Measurements from ENCODE around the gene PTPN18. TPM values are rescaled to one million over a fixed set of nuclear protein-coding genes. Genes with fewer than 3 reads are reported as not detected.

The PTPN18 gene
- total RNA-seq, 1 donor from 2014 or later = 44.7 TPM

DNA sequence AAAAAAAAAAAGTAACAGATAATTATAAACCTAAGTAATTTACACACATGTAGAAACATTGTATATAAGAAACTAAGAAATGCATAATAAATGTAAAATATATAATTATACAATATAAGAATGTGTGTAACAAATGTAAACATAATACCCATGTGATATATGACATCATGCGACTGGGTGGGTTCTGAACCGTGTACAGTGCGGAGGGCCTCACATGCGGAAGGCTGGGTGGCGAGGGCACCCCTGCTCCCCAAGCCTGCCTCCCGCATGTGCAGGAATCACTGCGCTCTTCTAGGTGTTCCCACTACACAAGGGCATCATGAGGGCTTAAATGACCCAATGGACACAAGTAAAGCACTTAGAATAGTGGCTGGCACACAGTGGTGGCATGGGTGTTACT, 2.0 kb downstream of the PTPN18 start:
- DNase-seq (ENCODE audit: low spot score) (peak; percentile 17), ATAC-seq (no peak)
- intact Hi-C loops (cut with DNase I) = no loop called here

DNA sequence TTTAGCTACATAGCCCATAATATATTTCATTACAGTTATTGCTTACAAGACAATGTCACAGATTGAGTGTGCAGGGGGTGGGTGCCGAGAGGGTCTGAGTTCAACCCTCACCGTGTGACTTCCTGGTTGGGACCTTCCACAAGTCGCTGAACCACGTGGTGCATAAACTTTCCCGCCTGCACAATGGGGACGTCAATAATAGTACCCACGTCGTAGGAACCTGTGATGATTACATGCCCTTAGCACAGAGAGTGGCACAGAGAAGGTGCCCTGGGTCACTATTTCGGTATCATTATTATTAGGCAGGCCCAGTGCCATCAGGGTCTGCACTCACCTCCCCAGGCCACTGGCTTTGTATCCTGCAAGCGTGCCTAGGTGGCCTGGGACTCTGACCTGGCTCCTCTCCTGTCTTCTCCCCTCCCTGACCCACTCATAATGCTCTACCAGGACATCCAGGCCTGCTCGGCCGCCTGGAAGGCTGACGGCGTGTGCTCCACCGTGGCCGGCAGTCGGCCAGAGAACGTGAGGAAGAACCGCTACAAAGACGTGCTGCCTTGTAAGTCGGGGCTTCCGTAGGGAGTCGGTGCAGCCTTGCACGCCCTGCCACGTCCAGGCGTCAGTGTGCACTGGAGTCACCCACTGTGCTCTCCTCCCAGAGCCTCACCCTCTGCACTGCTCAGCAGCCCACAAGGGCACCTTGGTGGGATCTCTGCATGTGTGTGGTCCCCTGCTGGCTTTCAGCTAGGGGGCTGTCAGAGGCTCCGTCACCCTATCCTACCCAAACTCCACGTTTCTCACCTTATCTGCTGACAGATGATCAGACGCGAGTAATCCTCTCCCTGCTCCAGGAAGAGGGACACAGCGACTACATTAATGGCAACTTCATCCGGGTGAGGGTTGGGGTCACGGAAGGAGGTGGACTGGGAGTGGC, 2.8 kb downstream of the PTPN18 start:
- DNase-seq (ENCODE audit: low spot score) (peak; percentile 41), ATAC-seq (no peak)
- intact Hi-C loops (cut with DNase I) = no loop called here

DNA sequence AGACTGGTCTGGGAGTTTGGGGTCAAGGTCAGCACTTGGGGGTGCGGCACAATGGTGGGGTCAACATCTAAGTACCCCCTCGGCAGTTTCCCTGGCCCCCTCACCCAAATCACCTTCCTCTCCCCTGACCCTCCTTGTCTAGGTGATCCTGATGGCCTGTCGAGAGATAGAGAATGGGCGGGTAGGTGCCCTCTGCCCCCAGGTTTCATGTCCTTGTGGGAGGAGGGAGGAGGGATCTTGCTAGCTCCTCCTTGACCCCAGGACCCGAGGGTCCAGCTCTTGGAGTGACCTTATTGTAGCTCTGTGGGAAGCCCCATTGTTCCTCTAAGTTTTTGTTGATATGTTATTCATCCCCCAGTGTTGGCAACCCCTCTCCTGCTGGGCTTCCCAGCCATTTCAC, 3.6 kb downstream of the PTPN18 start:
- intact Hi-C loops (cut with DNase I) = no loop called here
- no peak for ATAC-seq
- DNase-seq (ENCODE audit: low spot score) = no peak

DNA sequence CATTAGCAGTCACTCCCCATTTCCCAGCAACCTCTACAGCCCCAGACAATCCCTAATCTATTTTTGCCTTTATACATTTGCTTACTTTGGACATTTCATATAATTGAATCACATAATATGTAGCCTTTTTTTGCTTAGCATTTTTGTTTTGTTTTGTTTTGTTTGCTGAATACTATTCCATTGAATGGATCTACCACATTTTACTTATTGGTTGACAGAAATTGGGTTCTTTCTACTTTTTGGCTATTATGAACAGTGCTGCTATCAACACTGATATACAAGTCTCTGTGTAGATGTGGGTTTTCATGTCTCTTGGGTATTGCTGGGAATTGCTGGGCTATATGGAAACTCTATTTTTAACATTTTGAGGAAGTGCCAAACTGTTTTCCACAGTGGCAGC, 7.6 kb downstream of the PTPN18 start:
- ATAC-seq = no peak
- intact Hi-C loops (cut with DNase I) = no loop called here
- no peak for DNase-seq (ENCODE audit: low spot score)

DNA sequence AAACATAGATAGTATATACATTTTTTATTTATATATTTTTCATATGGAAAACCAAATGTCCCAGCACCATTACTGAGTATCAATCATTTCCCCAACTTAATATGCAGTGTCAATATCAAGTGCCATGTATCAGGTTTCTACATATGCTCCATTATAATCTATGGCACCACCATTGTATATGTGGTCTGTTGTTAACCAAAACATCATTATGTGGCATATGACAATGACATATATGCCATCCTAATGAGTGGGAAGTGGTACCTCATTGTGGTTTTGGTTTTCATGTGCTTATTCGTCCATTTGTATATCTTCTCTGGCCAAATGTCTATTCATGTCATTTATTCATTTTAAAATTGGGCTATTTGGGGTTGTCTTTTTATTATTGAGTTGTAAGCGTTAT, 9.2 kb downstream of the PTPN18 start:
- ATAC-seq (no peak), DNase-seq (ENCODE audit: low spot score) (no peak)
- intact Hi-C loops (cut with DNase I) = no loop called here

DNA sequence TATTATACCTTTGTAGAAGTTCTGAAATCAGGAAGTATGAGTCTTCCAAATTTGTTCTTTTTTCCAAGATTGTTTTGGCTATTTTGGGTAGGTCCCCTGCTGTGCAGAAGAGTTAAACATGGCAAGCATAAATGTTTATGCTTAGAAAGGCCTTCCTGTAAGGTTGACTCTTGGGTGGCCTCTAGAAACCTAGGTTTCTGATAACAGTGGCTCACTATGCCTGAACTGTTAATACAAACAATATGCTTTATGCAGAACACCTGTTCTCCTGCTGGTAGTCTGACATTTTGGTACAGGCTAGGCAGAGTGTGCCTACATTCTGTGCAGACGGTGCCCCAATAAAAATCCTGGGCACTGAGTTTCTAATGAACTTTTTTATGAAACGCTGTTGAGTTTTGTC, 10.1 kb downstream of the PTPN18 start:
- DNase-seq (ENCODE audit: low spot score) (no peak), ATAC-seq (no peak)
- intact Hi-C loops (cut with DNase I) = no loop called here

DNA sequence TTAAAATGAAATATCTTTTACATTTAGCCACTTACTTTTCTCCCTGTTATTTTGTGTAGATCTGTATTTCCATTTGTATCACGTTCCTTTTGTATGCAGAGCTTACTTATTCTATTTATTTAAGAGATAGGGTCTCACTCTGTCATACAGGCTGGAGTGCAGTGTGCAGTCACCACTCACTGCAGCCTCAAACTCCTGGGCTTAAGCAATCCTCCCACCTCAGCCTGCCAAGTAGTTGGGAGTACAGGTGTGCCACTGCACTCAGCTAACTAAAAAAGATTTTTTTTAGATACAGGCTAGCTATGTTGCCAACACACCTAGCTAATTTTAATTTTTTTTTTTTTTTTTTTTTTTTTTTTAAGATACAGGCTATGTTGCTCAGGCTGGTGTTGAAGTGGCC, 10.9 kb downstream of the PTPN18 start:
- ATAC-seq (no peak), DNase-seq (ENCODE audit: low spot score) (no peak)
- intact Hi-C loops (cut with DNase I) = no loop called here

DNA sequence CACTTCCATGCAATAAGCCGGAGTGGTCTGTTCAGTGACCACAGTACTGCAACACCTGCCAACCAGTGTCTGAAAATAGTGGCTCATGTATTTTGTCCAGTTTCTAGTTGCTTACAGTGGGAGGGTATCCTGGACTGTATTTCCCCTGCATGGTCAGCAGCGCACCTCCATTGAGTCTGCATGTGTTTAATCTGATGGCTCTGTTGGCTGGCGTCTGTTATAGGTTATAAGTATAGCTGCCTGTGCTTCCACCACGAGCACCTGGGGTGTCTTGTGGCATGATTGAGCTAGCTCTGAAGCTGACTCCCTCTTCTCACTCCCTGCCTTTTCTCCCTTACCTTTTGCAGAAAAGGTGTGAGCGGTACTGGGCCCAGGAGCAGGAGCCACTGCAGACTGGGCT, 12.9 kb downstream of the PTPN18 start:
- intact Hi-C loops (cut with DNase I) = no loop called here
- ATAC-seq (no peak), DNase-seq (ENCODE audit: low spot score) (peak; percentile 25)

DNA sequence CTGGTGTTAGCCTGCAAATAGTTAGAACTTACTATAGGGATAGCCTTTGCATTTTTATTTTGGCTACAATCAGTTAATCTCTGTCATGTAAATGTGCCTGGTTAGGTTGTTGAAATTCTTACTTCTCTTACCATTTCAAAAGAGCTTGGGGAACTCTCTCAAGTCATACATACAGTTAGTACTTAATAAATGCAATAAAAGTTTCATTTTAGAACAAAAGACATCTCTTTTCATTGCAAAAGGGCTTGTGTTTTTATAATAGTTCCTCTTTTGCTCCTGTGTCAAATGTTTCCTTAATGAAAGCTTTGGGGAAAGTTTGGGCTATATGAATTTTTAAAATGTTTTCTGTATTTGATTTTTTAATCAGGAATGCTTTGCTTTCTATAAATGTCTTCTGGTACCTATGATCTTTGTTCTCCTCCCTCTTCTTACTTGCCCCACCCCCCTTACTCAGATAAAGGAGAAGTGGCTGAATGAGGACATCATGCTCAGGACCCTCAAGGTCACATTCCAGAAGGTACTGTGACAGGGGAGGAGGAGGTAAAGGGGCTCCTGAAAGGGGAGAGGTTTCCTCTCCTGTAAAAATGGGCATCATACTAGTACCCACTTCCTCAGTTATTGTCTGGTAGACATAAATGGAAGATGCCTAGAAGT, 13.6 kb downstream of the PTPN18 start:
- ATAC-seq (no peak), DNase-seq (ENCODE audit: low spot score) (peak; percentile 0)
- intact Hi-C loops (cut with DNase I) = no loop called here

DNA sequence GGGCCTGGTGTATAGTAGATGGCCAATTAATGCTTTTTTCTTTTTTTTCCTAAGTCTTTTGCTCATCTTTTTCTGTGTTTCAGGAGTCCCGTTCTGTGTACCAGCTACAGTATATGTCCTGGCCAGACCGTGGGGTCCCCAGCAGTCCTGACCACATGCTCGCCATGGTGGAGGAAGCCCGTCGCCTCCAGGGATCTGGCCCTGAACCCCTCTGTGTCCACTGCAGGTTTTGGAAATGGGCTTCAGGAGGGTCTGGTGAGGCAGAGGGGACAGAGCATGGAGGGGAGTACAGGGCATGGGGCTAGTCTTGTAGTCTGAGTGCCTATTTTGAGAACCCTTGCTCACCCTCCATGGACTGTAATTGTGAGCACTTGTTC, 14.1 kb downstream of the PTPN18 start:
- DNase-seq (ENCODE audit: low spot score) (peak; percentile 34), ATAC-seq (no peak)
- intact Hi-C loops (cut with DNase I) = no loop called here

DNA sequence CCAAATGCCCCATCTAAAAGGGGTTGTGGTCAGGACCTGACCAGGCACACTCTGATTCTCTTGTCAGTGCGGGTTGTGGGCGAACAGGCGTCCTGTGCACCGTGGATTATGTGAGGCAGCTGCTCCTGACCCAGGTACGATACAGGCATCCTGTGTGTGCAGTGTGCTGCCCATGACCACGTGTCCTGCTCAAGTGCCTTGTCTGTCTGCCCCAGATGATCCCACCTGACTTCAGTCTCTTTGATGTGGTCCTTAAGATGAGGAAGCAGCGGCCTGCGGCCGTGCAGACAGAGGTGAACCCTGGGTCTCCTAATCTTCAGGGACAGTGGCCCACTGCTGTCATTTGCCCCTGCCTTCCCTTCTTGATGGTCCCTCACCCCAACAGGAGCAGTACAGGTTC, 14.6 kb downstream of the PTPN18 start:
- ATAC-seq (no peak), DNase-seq (ENCODE audit: low spot score) (peak; percentile 54)
- intact Hi-C loops (cut with DNase I) = no loop called here

DNA sequence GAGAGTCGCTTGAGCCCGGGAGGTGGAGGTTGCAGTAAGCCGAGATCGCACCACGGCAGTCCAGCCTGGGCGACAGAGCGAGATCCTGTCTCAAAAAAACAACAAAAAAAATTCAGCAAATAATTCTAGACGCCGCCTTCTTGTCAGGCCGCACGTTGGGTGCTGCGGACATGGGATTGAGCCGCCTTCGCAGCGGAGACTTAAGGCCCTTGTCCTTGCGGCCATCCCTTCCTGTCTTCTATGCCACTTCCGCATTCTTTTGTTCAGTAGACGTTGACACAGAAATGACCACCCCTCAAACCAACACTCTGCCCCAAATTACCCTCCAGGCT, 15.8 kb downstream of the PTPN18 start:
- intact Hi-C loops (cut with DNase I) = no loop called here
- DNase-seq (ENCODE audit: low spot score) (peak; percentile 68), ATAC-seq (peak; percentile 50)

DNA sequence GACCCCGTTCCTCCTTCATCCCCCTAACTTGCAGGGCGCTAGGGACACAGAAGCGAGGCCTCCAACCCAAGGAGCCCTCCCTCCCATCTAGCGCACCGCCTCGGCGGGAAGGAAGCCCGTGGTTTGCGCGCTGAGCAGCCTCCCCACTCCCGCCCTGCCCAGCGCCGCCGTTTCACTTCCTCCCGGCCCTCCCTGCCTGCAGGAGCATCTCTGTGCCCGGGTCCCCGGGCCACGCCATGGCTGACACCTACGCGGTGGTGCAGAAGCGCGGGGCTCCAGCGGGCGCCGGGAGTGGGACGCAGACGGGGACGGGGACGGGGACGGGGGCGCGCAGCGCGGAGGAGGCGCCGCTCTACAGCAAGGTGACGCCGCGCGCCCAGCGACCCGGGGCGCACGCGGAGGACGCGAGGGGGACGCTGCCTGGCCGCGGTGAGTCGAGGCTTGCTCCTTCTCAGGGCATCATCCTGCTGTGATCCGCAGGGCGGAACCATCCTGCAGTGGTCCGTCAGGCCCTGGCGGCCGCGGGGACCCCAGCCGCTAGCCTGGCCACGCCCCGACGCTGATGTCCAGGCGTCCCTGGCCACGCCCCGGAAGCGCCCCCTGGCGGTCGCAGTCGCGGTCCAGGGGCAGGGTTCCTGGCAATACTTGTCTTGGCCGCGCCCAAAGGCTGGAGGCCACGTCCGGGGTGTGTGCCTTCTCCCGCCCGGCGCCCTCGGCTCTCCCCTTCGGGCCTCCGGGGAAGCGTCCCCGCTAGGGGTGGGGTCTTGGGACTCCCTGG, 16.4 kb downstream of the PTPN18 start:
- intact Hi-C loops (cut with DNase I) = no loop called here
- DNase-seq (ENCODE audit: low spot score) (peak; percentile 94), ATAC-seq (peak; percentile 96)

DNA sequence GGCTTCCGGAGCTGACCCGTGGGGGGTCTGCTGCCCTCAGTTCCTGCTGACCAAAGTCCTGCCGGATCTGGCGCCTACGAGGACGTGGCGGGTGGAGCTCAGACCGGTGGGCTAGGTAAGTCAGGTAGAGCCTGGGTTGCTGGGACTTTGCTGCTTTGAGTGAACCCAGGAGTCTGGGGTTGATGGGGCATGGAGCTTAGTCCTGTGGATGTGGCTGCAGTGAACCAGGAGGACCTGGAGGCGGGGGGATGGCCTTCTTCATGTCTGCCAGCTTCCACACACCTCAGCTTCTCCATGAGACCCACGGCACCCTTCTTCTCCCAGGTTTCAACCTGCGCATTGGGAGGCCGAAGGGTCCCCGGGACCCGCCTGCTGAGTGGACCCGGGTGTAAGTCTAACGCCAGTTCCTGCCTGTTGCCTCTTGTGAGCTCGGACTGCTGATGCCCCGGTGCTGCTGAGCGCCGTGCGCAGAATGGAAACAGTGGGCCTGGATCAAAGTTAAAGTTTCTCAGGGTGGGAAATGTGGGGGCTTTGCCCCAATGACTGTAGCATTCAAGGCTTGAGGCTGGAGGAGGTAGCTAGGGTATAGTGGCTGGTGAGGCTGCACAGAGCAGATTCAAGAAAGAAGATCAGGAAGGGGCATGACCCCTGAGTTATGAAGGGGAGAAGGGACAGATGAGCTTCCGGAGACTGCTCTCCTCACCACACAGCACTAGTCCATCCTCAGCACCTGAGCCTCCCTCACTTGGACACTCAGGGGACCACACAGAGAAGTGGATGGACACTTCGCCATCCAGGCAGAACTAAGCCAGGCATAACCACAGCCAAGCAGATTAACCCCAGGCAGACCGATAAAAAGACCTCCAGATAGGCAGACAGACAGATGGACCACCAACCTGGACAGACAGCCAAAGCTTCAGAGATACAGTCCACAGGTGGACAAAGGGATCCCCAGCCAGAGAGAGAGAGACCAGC, 17.3 kb downstream of the PTPN18 start:
- DNase-seq (ENCODE audit: low spot score) = peak; percentile 9
- intact Hi-C loops (cut with DNase I) = no loop called here
- ATAC-seq = peak; percentile 27

DNA sequence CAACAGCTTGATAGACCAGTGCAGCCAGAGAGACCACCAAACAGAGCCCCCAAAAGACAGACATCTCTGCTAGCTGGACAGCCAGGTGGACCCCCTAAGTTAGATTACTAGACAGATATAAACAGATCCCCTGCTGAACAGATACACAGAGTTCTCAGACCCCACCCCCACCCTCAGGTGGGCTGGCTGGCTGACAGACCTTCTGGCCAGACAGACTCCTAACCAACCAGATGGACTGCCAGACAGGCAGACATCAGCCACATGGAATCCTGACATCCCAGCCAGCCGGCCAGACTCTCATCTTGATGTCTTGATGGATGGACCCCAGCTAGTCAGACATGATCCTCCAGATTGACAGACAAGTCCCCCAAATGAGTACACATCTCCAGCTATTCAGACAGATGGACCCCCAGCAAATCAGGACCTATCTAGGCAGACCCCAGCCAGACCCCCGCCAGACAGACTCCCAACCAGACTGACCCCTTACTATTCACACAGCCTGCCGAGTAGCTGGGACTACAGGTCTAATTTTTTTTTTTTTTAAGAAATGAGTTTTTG, 18.0 kb downstream of the PTPN18 start:
- intact Hi-C loops (cut with DNase I) = no loop called here
- peak; percentile 53 for DNase-seq (ENCODE audit: low spot score)
- ATAC-seq = no peak

DNA sequence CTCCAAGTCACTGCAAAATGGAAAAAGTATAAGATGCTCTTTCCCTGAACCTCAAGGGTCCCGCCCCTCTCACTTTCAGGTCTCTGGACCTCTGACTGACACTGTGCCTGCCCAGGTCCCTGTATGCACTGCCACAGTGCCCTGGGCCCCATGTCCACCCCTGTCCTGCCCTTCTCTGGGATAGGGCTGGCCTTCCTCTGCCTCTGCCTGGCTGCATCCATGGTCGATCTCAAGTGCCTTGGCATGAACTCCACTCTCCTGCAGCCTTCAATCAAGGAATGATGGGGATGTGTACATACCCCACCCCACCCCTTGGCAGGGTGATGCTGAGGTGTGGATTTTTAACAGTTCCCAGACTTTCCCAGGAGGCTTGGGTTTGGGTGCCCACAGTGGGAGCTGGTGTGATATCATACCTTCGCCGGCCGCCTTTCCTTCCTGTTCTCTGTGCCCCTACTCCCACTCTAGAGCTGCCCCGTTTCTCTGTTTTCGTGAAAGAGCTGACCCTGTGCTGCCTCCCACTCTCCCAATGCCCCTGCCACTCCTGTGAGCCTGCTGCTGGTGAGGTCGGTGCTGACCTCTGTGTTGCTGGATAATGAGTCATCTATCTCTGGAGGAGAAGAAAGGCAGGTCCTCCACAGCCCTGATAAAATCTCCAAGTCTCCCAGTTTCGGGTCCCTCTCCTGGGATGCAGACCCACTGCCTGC, 18.9 kb downstream of the PTPN18 start:
- DNase-seq (ENCODE audit: low spot score) (peak; percentile 42), ATAC-seq (no peak)
- intact Hi-C loops (cut with DNase I) = no loop called here

DNA sequence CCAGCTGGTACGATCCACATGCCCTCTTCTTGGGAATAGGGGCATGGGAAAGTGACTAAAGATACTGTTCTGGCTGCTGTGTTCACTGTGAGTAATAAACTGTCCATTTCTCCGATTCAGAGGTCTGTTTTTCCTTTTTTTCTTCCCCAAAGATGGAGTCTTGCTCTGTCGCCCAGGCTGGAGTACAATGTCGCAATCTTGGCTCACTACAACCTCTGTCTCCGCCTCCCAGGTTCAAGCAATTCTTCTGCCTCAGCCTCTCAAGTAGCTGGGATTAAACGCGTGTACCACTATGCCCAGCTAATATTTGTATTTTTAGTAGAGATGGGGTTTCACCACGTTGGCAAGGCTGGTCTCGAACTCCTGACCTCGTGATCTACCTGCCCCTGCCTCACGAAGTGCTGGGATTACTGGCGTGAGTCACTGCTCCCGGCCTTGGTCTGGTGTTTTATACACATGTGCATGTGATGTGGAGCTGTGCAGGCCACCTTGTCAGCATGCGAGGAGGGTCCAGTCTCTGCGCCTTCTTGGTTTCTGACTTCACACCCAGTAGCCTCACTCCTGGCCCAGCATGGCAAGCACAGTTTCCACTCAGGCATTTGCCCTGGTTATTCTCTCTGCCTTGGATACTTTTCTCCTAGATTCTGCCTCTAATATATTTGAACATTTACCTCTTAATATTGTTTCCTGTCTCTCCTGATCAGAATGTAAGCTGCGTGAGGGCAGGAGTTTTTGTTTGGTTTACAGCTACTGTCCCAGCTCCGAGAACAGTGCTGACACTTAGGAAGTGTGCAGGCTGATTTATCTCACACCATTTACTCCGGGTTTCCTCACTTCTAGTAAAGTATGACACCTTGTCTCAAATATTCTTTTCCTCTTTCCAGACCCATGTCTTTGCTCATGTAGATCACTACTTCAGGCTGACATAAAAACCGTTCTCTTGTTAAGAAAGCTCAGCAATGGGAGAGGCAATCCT, 19.7 kb downstream of the PTPN18 start:
- ATAC-seq (no peak), DNase-seq (ENCODE audit: low spot score) (no peak)
- intact Hi-C loops (cut with DNase I) = no loop called here
